ENCODE results near the gene PLEKHM2. TPM values are rescaled to one million over a fixed set of nuclear protein-coding genes. Genes with fewer than 3 reads are reported as not detected.

Gene PLEKHM2
- total RNA-seq, 1 donor from 2014 or later, result 90.9 TPM

DNA sequence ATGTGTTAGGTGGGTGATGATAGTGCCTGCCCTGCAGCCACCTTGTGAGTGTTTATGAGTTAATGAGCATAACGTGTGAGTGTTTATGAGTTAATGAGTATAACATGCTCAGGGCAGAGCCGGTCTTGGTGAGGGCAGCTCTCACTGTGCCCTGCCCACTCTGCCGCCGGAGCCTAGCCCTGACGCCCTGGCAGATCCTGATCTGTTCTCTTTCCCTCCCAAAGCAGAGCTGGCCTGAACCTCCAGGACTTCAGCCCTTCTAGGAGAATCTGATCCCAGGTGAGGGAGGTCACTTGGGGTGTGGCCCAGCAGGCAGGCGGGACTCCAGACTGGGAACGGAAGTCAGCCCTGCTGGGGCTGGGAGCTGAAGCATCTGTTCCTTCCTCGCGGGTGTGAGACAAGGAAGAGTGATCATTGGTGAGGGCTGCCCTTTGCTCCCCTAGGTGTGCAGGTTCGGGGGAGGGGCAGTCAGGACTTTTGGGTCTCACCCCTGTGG is 80.2 kb downstream of the PLEKHM2 start:
- Histone ChIP-seq H3K27me3 (peaks cover 9% of the 10 kb centered on the region), H3K9me3 (no peaks in the 10 kb centered on the region), H3K4me1 (peaks cover under 1% of the 10 kb centered on the region), H3K36me3 (no peaks in the 10 kb centered on the region), H3K27ac (no peak overlapping the region), H3K4me3 (no peak overlapping the region)
- no peak for DNase-seq
- peak; percentile 4 for ATAC-seq
- intact Hi-C loops (cut with DNase I), result no loop called here
- TF ChIP-seq, protein P1, sequence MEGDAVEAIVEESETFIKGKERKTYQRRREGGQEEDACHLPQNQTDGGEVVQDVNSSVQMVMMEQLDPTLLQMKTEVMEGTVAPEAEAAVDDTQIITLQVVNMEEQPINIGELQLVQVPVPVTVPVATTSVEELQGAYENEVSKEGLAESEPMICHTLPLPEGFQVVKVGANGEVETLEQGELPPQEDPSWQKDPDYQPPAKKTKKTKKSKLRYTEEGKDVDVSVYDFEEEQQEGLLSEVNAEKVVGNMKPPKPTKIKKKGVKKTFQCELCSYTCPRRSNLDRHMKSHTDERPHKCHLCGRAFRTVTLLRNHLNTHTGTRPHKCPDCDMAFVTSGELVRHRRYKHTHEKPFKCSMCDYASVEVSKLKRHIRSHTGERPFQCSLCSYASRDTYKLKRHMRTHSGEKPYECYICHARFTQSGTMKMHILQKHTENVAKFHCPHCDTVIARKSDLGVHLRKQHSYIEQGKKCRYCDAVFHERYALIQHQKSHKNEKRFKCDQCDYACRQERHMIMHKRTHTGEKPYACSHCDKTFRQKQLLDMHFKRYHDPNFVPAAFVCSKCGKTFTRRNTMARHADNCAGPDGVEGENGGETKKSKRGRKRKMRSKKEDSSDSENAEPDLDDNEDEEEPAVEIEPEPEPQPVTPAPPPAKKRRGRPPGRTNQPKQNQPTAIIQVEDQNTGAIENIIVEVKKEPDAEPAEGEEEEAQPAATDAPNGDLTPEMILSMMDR (IDR thresholded peaks at IDR 0.05), result no peak

DNA sequence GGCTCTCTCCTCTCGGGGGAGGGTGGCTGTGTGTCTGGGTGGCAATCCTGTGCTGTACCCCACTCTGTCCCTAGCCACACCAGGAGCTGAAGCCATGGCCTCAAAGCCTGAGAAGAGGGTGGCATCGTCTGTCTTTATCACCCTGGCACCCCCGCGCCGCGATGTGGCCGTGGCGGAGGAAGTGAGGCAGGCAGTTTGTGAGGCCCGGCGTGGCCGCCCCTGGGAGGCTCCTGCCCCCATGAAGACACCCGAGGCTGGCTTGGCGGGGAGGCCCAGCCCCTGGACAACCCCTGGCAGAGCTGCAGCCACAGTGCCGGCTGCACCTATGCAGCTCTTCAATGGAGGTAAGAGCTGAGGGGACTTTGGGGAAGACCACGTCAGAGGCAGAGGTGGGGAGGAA is 80.8 kb downstream of the PLEKHM2 start:
- ATAC-seq (no peak), DNase-seq (no peak)
- Histone ChIP-seq H3K27ac (no peak overlapping the region), H3K4me1 (no peaks in the 10 kb centered on the region), H3K27me3 (peaks cover 3% of the 10 kb centered on the region), H3K36me3 (no peaks in the 10 kb centered on the region), H3K9me3 (no peaks in the 10 kb centered on the region), H3K4me3 (no peak overlapping the region)
- TF ChIP-seq, protein P1 (IDR thresholded peaks at IDR 0.05), result no peak
- intact Hi-C loops (cut with DNase I), result no loop called here

DNA sequence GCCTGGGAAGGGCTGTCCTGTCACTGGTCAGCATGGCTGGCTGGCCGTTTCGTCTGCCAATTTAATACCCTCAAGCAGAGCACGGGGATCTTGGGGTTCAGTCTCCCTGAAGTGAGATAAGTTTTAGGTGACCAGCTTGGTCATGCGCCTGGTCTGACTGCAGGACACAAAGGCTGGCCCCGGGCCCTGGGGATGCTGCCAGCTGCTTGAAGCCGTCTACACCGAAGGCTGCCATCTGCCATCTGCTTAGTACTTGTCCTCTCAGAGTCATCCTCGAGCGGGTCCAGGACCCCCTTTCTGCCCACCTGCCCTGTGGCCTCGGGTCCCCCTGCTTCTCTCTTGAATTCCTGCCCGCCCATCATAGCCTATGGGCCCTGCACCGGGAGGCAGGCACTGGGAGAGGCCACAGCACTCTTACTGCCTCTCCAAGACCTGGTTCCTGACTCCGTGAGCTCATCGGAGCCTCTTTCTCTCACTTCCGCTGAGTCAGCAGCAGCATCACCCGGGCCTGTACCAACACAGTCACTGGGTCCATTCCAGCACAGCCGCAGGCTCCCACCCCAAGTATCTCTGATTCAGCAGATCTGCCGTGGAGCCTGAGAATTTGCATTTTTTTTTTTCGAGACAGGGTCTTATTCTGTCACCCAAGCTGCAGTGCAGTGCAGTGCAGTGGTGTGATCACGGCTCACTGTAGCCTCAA is 81.5 kb downstream of the PLEKHM2 start:
- H3K27me3 ChIP-seq, result no peaks in the 10 kb centered on the region
- TF ChIP-seq, protein P1 (IDR thresholded peaks at IDR 0.05), result no peak
- H3K36me3 ChIP-seq, result peaks cover 5% of the 10 kb centered on the region
- H3K9me3 ChIP-seq, result no peaks in the 10 kb centered on the region
- no peak for DNase-seq
- no peaks in the 10 kb centered on the region for H3K4me1 ChIP-seq
- H3K4me3 ChIP-seq, result no peak overlapping the region
- no peak for ATAC-seq
- H3K27ac ChIP-seq, result no peak overlapping the region
- intact Hi-C loops (cut with DNase I), result no loop called here

DNA sequence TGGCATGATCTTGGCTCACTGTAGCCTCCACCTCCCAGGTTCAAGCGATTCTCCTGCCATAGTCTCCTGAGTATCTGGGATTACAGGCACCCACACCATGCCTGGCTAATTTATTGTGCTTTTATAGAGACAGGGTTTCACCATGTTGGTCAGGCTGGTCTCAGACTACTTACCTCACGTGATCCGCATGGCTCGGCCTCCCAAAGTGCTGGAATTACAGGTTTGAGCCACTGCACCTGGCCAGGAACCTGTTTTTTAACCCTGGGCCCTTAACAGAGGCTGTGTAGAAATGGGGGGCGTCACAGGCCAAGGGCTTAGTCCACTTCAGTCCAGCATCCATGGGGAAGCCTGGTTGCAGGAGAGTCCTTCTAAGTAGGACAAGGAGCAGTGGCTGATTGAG is 83.8 kb downstream of the PLEKHM2 start:
- DNase-seq (no peak), ATAC-seq (no peak)
- Histone ChIP-seq H3K36me3 (peaks cover 25% of the 10 kb centered on the region), H3K4me3 (no peak overlapping the region), H3K9me3 (no peaks in the 10 kb centered on the region), H3K27ac (no peak overlapping the region), H3K4me1 (no peaks in the 10 kb centered on the region), H3K27me3 (no peaks in the 10 kb centered on the region)
- intact Hi-C loops (cut with DNase I), result no loop called here
- TF ChIP-seq, protein P1 (IDR thresholded peaks at IDR 0.05), result no peak

DNA sequence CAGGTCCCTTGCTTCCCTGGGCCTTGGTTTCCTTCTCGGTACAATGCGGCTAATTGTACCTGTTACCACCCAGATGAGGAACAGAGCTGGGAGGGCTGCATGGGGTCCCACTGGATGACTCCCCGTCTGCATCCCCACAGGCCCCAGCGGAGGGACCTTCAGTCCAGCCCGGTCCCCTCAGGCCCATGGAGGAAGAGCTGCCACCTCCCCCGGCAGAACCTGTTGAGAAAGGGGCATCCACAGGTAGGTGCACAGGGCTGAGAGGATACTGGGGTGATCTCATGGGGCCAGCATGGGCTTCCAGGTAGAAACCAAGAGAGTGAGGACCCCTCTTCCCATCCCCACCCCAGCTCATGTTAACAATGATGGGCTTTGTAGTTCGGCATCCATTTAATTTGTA is 84.3 kb downstream of the PLEKHM2 start:
- TF ChIP-seq, protein P1 (IDR thresholded peaks at IDR 0.05), result no peak
- ATAC-seq, result no peak
- no peak for DNase-seq
- H3K4me3 ChIP-seq, result no peak overlapping the region
- H3K4me1 ChIP-seq, result no peaks in the 10 kb centered on the region
- intact Hi-C loops (cut with DNase I), result no loop called here
- peaks cover 26% of the 10 kb centered on the region for H3K36me3 ChIP-seq
- H3K9me3 ChIP-seq, result no peaks in the 10 kb centered on the region
- no peak overlapping the region for H3K27ac ChIP-seq
- no peaks in the 10 kb centered on the region for H3K27me3 ChIP-seq

All from upper lobe of right lung (tissue), 1 donor.